Tongue (tissue), 2 donors: ENCODE measurements around the gene ARL17B. TPM values are rescaled to one million over a fixed set of nuclear protein-coding genes. Genes with fewer than 3 reads are reported as not detected.
"Not testable (repeated sequence)": the region's sequence is repeated elsewhere in the genome, so short reads cannot be mapped to it uniquely, and the experiment has no call there.

Source experiments
- DNase-seq: peaks from one replicate; pipeline ENCODE4 v3.0.0-alpha.2; 2015
- total RNA-seq: library from RNA; depleted of rRNA; stranded (reverse); fragments of >200 nt; gene quantifications from one replicate; pipeline ENCODE4 v1.2.3, GENCODE V29; 2014

ARL17B gene
- 15.3 TPM for total RNA-seq

GRCh38 chr17:46361755-46362154 is at the start of gene ARL17B:
Gene ARL17B, minus strand, starts transcription at chr17:46361766. Its CDS starts 3,369 bp downstream, at chr17:46358397.
- DNase-seq, result not testable (repeated sequence)

DNA sequence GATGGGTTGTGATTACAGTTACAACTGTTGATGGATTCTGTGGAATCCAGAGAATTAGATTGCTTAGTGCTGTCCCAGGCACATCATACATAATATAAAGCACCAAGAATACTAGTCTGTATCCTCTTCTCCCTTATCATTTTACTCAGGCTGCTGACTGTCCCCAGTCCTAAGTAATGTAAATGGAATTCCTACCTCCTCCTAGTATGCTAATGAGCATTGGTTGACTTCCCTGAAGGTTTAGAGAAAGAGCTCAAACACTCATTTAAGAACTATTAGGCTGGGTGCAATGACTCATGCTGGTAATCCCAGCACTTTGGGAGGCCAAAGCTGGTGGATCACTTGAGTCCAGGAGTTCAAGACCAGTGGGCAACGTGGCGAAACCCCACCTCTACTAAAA is 48.3 kb upstream of the ARL17B start:
- DNase-seq, result not testable (repeated sequence)

- not testable (repeated sequence) for DNase-seq
These were observed 45.6 kb upstream of the ARL17B start for GRCh38 chr17:46407155-46407554.

DNA sequence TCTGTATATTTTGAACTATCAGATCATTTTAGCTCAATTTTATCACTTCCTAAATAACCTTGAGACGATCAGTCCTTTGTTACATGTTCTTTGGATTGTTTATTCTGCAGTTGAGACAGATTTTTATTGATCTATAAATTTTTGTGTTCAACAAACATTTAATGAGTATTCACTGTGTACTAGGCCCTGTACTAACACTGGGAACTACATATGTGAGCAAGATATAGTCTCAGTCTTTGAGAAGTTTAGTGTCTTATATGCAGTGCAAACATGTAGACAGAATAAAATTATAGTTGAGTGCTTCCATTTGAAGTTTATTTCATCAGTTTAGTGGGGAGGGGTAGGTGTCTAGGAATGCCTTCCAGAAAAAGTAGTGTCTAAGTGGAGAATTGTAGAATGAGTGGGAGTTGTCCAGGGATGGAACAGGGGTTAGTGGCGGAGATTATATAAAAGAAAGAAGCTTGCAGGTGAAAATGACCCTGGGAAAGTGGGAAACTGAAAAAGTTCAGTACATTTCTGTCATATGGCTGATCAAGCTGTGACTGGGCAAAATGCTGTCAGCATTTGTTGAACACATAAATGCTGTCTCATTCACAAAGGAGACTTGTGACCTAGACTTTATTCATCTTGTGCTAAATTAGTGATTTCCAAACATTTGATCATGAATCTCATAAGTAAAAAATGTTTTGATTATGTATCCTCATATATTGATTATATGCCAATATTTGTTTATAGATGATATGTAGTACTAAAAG is 39.6 kb upstream of the ARL17B start:
- DNase-seq, result not testable (repeated sequence)

GRCh38 chr17:46400543-46400942 is 39.0 kb upstream of the ARL17B start:
- DNase-seq, result not testable (repeated sequence)

- DNase-seq, result not testable (repeated sequence)
These were observed 38.4 kb upstream of the ARL17B start for GRCh38 chr17:46399993-46400392.

DNA sequence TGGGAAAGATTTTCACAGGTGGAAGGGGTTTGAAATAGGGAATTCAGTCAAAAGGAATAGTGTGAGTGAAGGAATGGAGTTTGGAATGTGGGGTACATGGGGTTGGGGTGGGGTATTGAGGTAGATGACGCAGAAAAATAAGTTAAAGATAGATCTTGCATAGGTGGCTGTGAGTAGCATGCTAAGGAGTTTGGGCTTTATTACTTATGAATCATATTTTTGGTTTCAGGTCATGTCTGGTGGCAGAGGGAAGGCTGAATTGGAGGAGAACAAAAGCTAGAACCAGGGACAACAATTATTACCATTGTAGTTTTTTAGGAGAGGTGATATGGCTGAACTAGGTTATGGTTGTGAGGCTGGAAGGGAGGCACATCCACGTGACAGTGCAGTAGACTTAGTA is 34.7 kb upstream of the ARL17B start:
- not testable (repeated sequence) for DNase-seq

DNA sequence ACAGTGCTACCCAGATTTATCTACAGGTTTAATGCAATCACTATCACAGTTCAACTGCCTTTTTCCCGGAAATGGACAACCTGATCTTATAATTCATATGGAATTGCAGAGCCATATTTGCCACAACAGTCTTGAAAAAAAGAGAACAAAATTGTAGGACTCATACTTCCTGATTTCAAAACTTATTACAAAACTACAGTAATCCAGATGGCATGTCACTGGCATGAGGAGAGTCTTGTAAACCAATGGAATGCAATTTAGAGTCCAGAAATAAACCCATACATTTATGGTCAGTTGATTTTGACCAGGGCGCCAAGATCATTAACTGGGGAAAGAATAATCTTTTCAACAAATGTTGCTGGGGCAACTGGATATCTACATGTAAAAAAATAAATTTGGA is 32.1 kb upstream of the ARL17B start:
- not testable (repeated sequence) for DNase-seq

- DNase-seq, result not testable (repeated sequence)
These were observed 23.9 kb upstream of the ARL17B start for GRCh38 chr17:46385491-46385890.

DNA sequence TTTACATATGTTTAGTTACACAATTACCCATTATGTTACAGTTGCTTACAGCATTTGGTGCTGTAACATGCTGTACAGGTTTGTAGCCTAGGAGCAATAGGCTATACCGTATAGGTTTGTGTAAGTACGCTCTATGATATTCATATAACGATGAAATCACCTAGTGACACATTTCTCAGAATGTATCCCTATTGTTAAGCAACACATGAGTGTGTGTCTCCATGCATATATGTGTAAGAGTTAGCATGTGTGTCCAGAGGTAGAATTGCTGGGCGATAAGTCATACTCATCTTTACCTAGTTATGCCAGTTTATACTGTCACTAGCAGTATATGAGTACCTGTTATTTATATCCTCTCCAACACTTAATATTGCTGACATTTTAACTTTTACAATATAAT is 21.6 kb upstream of the ARL17B start:
- not testable (repeated sequence) for DNase-seq

GRCh38 chr17:46373418-46373817 is 11.9 kb upstream of the ARL17B start:
- not testable (repeated sequence) for DNase-seq

GRCh38 chr17:46372236-46373229 is 11.0 kb upstream of the ARL17B start:
- DNase-seq, result not testable (repeated sequence)

DNA sequence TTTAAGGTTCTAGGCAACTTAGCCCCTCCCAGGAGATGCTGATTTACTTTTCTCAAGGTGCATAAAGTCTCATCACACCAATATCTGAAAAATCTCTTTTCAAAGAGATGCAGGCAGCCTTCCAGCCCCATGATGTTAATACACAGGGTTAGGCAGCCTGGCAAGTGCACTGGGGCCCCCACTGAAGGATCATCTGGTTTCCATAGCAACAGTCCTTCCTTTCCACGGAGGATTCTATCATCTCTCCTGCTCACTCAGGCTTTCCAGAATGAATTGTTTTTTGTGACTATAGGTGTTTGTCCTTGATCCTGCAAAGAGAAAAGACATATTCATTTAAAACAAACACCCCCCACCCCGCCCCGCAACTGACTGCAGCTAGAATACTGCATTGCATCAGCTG is 6.0 kb upstream of the ARL17B start:
- not testable (repeated sequence) for DNase-seq

DNA sequence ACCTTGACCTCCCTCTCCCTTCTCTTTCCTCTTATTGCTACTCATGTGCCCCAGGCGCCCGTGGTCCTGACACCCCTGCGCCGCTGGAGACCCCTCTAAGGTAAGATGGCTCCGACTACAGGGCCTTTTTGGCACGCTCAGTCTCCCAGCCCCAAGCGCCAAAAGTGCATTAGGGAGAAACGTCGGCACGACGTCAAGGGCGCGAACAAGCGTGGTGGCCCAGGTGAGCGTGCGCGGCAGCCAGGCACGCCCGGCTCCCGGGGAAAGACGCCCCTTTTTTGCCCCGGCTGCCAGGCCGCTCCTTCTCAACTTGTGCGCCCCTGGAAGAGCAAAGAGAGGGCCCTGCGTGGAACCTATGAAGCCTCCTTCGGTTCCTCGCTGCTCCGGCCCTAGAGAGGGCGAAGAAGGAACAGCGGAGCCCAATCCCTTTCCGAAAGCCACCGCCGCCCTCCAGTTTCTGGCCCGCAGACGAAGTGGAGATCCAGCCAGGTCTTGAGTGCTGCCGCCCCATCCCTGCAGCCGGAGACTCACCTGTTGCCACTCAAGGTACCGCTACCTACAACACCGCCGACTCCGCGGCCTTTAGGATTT is 326 bp downstream of the ARL17B start:
- not testable (repeated sequence) for DNase-seq

DNA sequence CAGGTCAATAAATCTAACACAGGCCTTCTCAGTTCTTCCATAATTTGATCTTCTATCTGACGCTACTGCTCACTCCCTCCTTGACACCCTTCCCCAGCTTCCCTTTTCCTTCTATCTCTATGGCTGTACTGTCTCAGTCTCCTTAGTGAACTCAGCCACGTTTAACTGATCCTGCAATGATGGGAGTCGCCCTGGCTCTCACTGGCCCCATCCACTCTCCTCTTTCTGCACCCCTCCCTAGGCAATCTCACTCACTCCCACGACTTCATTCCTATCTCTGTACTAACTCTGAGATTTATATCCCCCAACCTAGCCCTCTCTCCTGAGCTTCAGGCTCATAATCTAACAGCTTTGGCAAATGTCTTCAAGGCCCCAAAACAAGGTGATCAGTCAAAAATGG is 7.7 kb downstream of the ARL17B start:
- DNase-seq, result not testable (repeated sequence)

DNA sequence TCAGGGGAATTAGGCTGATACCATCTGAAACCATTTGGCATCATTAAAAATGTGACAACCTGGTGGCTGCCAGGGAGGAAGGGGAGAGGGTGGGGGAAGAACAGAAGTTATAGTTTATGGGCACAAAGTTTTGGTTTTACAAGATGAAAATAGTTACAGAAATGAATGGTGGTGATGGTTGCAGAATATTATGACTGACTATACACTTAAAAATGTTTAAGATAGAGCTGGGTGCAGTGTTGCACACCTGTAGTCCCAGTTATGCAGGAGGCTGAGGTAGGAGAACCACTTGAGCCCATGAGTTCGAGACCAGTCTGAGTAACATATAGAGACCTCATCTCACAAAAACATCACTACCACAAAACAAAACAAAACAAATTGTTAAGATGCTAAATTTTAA is 12.5 kb downstream of the ARL17B start:
- not testable (repeated sequence) for DNase-seq

DNA sequence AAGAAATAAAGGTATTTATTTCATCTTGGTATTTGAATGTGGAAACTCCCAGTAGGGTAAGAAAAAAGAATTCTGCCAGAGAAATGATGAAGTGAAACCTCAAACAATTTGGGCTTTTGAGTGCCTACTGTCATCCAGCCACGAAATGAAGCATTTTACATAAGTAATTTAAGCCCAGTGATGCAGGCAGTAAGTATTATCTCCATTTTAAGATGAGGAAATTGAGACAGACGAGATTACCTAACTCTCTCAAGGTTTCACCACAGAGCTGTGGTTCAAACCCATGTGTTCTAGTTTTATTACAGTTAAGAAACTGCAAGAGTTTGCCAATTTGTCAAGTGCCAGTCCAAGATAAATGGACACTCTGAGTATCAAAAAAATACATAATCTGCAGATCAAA is 13.2 kb downstream of the ARL17B start:
- DNase-seq, result not testable (repeated sequence)

DNA sequence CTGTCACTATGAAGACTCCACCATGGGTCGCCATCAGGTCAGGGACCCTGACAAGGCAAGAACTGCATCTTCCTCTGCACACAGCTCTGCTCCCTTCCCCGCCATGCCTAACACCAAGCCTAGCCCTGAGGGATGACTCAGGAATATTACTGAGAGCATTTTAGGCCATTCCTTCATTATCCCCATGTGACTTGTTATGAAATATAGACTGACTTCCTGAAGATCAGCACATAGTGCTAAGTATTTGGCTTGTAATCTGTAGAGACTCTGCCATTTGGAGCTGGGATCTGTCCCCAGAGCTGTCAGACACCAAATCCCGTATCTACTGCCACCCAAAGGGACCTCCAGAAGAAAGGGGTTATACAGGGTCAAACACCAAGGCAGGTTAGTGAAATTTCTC is 19.4 kb downstream of the ARL17B start:
- not testable (repeated sequence) for DNase-seq

- DNase-seq, result not testable (repeated sequence)
These were observed 20.3 kb downstream of the ARL17B start for GRCh38 chr17:46341220-46341619.

DNA sequence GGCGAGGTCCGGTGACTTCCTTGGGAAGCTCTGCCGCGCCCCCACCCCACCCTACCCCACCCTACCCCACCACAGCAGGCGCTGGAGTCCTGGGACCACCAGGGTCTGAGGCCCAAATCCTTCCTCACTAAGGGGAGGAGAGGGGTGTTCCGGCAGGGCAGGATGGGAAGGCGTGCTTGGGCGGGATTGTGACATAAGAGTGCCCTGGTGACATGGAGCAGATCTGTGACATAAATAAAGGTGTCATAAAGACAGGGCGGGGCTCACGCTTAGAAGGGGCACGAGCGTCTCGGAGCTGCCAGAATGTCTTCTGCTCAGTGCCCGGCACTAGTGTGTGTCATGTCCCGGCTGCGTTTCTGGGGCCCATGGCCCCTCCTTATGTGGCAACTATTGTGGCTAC is 66.7 kb downstream of the ARL17B start, which contains the start of gene LRRC37A:
Gene LRRC37A (plus strand): TSS at position 301 of the 400 bp plus-strand sequence. CDS start 3 bp downstream, at position 304.
- not testable (repeated sequence) for DNase-seq

DNA sequence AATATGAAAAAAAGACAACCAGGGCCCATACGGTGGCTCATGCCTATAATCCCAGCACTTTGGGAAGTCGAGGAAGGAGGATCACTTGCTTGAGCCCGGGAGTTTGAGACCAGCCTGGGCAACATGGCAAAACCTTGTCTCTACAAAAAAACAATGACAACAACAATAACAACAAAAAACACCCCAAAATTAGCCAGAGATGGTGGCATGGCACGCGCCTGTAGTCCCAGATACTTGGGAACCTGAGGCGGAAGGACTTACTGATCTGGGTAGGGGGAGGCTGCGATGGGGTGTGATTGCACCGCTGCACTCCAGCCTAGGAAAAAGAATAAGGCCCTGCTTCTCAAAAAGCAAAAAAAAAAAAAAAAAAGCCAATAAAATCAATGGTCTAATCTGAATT is 69.9 kb downstream of the ARL17B start:
- not testable (repeated sequence) for DNase-seq

- not testable (repeated sequence) for DNase-seq
These were observed 70.5 kb downstream of the ARL17B start for GRCh38 chr17:46290906-46291546.
